SIG-M5 treated with dmso at 0.1 percent for 504 hours (cell line): ENCODE measurements around the gene EFNB2.

ENCODE experiments used
- DNase-seq: peaks from one replicate; lab custom pipeline; 2025; ENCODE audit not compliant: unreplicated experiment; lab: John Stamatoyannopoulos, UW

Gene EFNB2

GRCh38 chr13:106503730-106504453, 31.6 kb downstream of the EFNB2 start:
- DNase-seq = no peak

GRCh38 chr13:106503272-106503671, 32.2 kb downstream of the EFNB2 start:
- no peak for DNase-seq

GRCh38 chr13:106500445-106500844, 35.0 kb downstream of the EFNB2 start:
- DNase-seq = no peak

- DNase-seq = peak; percentile 84
Observed at GRCh38 chr13:106499896-106500295, 35.6 kb downstream of the EFNB2 start.

GRCh38 chr13:106499113-106499512, 36.3 kb downstream of the EFNB2 start:
- DNase-seq = no peak

GRCh38 chr13:106498571-106498970, 36.9 kb downstream of the EFNB2 start:
- DNase-seq = no peak

- peak; percentile 13 for DNase-seq
Observed at GRCh38 chr13:106498158-106498557, 37.3 kb downstream of the EFNB2 start.

GRCh38 chr13:106497079-106497478, 38.4 kb downstream of the EFNB2 start:
- no peak for DNase-seq

- no peak for DNase-seq
Observed at GRCh38 chr13:106496072-106496997, 39.1 kb downstream of the EFNB2 start.

GRCh38 chr13:106494936-106495335, 40.5 kb downstream of the EFNB2 start:
- DNase-seq = no peak

GRCh38 chr13:106494506-106494905, 41.0 kb downstream of the EFNB2 start:
- no peak for DNase-seq

- DNase-seq = peak; percentile 96
Observed at GRCh38 chr13:106493533-106494220, 41.8 kb downstream of the EFNB2 start.

GRCh38 chr13:106492588-106493475, 42.6 kb downstream of the EFNB2 start:
- no peak for DNase-seq

GRCh38 chr13:106491928-106492587, 43.4 kb downstream of the EFNB2 start:
- DNase-seq = no peak

- DNase-seq = no peak
Observed at GRCh38 chr13:106491463-106491862, 44.0 kb downstream of the EFNB2 start.

- DNase-seq = no peak
Observed at GRCh38 chr13:106490569-106491321, 44.7 kb downstream of the EFNB2 start.

- DNase-seq = no peak
Observed at GRCh38 chr13:106489849-106490568, 45.5 kb downstream of the EFNB2 start.

- DNase-seq = no peak
Observed at GRCh38 chr13:106488686-106489085, 46.8 kb downstream of the EFNB2 start.

GRCh38 chr13:106488076-106488475, 47.4 kb downstream of the EFNB2 start:
- no peak for DNase-seq
